Epithelial cell of esophagus (primary cell): ENCODE data around the gene SPACA5.
"Not testable (repeated sequence)": the region's sequence is repeated elsewhere in the genome, so short reads cannot be mapped to it uniquely, and the experiment has no call there.

ENCODE experiments used
- DNase-seq: peaks from one replicate; pipeline ENCODE4 v3.0.0; 2010; ENCODE audit warnings: low read depth
- H3K4me3 ChIP-seq: 2 replicates; pipeline ENCODE4 v1.5.1; 2011; ENCODE audit warnings: mild to moderate bottlenecking, low read length, control low read depth
- TF ChIP-seq, protein P1 (sequence below): IDR thresholded peaks from 2 replicates; pipeline ENCODE4 v1.5.1; 2011; ENCODE audit warnings: low read depth, mild to moderate bottlenecking, low read length, control low read depth, inconsistent platforms; ENCODE audit not compliant: insufficient read depth; ENCODE audit errors: missing control alignments

Gene SPACA5

DNA sequence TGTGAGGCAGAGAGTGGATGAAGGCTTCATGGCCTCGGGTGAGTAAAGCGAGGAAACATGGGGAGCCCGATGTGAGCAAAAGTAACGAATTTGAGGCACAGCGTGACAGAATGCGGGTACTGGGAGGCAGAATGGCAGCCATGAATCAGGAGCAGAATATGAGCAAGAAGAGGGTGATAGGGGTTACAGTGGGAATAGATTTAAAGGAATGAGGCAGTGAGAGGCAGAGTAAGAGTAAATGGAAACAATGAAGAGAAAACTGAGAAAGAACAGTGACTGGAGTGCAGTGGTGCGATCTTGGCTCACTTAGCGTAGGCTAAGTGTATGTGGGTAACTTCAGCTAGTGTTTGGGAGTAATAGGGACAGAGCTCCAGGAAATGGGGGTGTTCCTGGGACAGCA is at the start of gene SPACA5:
TSS of gene SPACA5 (plus strand) at position 301 of the 400 bp plus-strand sequence. CDS start 815 bp downstream, outside the sequence.
- DNase-seq, H3K4me3 ChIP-seq: not testable (repeated sequence)

DNA sequence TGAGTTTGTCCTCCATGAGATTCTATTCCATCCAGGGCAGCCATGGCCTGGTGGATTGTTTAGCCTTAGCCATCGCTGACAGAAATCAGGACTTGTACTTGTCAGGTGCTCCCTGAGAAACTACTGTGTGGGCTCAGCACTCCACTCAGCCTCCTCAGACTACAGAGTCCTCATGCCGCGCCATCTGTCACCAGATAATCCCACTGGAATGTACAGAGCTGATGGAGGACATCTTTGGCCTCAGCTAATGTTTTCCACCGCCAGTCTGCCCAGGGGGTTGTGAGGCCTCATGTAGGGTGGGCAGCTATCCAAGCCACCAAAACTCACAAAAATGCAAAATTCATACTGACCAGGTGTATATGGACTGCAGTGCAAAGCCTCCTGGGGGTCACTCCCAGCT is 48.6 kb upstream of the SPACA5 start:
- H3K4me3 ChIP-seq, DNase-seq: not testable (repeated sequence)

DNA sequence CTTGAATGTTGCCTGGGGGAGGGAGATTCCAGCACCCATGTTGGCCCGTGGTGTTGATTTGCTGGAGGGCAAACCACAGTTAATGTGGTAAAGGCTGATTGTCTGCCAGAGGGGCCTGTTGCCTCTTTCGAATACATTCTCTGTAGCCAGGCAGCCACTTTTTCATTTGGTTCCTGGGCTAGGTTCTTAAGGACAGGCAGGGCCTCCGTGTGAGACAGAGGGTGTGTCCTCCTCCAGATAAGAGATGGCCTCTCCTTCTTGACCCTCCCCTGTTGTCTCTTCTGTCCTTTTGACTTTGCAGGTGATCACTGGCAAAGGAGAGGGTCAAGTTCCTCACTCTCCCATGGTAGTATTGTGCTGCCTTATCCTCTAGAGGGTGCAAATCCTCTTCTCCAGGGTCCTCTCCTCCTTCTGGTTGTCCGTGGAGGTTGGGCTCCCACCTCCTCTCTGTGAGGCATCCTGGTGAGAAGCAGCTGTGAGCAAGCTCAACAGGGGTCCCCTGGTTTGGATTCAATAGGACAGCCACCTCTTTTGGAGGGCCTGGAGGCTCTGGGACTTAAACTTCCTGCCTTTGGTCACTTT is 47.9 kb upstream of the SPACA5 start:
- peak; percentile 1 for DNase-seq
- TF ChIP-seq, protein P1, sequence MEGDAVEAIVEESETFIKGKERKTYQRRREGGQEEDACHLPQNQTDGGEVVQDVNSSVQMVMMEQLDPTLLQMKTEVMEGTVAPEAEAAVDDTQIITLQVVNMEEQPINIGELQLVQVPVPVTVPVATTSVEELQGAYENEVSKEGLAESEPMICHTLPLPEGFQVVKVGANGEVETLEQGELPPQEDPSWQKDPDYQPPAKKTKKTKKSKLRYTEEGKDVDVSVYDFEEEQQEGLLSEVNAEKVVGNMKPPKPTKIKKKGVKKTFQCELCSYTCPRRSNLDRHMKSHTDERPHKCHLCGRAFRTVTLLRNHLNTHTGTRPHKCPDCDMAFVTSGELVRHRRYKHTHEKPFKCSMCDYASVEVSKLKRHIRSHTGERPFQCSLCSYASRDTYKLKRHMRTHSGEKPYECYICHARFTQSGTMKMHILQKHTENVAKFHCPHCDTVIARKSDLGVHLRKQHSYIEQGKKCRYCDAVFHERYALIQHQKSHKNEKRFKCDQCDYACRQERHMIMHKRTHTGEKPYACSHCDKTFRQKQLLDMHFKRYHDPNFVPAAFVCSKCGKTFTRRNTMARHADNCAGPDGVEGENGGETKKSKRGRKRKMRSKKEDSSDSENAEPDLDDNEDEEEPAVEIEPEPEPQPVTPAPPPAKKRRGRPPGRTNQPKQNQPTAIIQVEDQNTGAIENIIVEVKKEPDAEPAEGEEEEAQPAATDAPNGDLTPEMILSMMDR, result no peak
- H3K4me3 ChIP-seq, result no peak overlapping the region

DNA sequence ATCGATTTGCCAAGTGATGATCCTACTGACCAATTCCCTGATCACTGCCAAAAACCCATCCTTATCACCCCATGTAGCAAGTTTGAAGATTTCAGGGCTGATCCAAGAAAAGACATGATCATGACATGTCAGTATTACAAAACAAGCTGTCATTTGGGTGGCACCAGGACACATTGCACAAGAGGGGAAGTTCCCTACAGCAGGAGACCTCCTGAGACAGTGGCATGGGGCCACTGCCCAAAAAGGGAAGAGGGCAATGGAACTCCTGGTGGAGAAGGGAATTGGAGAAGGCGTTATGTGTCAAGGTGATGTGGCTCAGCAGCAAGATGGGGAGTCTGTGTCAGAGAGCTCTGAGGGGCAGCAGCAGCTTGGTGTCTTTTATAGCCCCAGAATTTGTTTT is 46.4 kb upstream of the SPACA5 start:
- no peak overlapping the region for H3K4me3 ChIP-seq
- no peak for DNase-seq

GRCh38 chrX:47961830-47962229 is 45.0 kb upstream of the SPACA5 start:
- not testable (repeated sequence) for H3K4me3 ChIP-seq, DNase-seq

More for the DNA sequence above, 46.4 kb upstream of the SPACA5 start:
- TF ChIP-seq, protein P1, result no peak

DNA sequence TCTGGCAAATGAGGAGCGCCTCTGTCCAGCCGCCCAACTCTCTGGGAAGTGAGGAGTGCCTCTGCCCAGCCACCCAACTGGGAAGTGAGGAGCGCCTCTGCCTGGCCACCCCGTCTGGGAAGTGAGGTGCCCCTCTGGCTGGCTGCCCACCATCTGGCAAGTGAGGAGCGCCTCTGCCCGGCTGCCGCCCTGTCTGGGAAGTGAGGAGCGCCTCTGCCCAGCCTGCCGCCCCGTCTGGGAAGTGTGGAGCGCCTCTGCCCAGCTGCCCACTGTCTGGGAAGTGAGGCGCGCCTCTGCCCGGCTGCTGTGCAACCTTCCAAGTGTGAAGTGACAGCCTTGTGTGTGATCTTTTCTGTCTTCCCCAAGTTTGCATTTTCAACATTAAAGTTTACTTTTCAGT is 41.3 kb upstream of the SPACA5 start:
- H3K4me3 ChIP-seq, DNase-seq: not testable (repeated sequence)

GRCh38 chrX:47973235-47973634 is 33.6 kb upstream of the SPACA5 start:
- no peak overlapping the region for H3K4me3 ChIP-seq
- no peak for DNase-seq
- TF ChIP-seq, protein P1, result no peak

DNA sequence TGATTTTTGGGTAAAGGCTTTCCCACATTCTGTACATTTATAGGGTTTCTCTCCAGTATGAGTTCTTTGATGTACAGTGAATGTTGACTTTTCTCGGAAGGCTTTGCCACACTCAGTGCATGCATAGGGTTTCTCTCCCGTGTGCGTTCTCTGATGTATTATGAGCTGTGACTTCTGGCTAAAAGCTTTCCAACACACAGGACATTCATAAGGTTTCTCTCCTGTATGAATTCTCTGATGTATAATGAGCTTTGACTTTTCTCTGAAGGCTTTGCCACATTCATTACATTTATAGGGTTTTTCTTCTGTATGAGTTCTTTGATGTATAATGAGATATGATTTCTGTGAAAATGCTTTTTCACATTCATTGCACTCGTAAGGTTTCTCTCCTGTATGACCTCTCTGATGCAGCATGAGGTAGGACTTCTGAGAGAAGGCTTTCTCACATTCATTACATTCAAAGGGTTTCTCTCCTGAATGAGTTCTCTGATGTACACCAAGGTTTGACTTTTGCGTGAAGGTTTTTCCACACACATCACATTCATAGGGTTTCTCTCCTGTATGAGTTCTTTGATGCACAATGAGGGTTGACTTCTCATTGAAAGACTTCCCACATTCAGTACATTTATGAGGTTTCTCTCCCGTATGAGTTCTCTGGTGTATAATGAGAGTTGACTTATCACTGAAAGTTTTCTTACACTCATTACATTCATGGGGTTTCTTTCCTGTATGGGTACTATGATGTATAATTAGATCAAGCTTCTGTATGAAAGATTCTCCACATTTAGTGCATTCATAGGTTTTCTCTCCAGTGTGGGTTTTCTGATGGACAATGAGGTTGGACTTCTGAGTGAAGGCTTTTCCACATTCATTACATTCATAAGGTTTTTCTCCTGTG is 30.3 kb upstream of the SPACA5 start:
- DNase-seq, result no peak
- TF ChIP-seq, protein P1, result no peak
- no peak overlapping the region for H3K4me3 ChIP-seq
